HG02973 (cell line): Measurements from ENCODE around the gene ROCK2.

Source experiments
- ATAC-seq: cut with Tn5 transposase; IDR thresholded peaks from one replicate; pipeline ENCODE4 v1.9.1; 2021; ENCODE audit warnings: moderate library complexity; ENCODE audit not compliant: unreplicated experiment

The ROCK2 gene

DNA sequence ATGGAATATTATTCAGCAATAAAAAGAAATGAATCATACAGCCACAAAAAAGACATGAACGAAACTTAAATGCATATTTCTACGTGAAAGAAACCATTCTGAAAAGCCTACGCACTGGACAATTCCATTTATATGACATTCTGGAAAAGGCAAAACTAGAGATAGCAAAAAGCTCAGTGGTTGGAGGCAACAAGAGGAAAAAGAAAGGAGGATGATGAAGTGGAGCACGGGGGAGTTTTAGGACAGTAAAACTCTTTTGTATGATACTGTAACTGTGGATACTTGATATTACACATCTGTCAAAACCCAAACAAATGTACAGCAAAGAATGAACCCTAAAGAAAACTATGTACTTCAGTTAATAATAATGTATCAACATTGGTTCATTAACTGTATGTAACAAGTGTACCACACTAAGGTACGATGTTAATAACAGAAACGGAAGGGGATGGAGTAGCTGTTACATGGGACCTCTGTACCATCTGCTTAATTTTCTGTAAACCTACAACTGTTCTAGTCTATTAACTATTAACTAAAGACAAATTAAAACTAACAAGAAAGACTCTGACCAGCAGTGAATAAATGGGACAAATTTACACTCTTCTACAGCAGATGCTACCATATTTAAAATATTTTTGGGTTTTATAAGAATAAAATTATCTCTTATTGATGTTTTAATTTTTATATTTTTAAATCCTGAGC, 31.5 kb downstream of the ROCK2 start:
- no peak for ATAC-seq

DNA sequence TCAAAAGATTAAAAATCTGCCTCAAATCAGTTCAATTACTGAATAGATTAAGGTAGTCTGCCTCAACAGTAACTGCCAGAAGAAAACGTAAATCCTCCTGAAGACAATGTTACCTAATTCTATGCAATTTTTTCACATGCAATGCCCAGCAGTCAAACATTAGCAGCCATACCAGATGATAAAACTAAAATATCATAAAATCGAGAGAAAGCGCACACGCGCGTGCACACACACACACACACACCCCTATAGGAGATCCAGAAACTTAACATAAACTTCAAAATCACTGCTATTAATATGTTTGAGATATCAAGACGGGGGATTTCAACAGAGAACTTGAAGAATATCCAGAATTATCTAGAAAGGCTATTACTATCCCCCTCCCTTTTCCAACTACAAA, 32.9 kb downstream of the ROCK2 start:
- ATAC-seq, result no peak

DNA sequence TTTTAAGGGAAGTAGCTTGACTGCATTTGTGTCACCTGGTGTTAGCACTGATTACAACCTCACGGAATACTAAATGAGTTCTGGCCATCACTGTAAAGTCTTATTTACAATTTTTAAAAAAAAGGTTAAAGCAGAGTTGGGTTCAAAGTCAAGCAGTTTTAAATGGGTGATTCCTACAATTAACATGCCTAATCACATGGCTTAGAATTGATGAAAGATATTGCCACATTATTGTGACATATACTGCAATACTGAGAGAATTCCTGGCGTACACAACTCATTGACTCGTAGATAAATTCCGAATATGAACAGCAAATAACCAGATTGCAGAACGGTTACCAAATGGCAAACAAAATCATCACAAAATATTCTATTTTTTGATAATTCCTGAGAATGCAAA, 34.2 kb downstream of the ROCK2 start:
- no peak for ATAC-seq

DNA sequence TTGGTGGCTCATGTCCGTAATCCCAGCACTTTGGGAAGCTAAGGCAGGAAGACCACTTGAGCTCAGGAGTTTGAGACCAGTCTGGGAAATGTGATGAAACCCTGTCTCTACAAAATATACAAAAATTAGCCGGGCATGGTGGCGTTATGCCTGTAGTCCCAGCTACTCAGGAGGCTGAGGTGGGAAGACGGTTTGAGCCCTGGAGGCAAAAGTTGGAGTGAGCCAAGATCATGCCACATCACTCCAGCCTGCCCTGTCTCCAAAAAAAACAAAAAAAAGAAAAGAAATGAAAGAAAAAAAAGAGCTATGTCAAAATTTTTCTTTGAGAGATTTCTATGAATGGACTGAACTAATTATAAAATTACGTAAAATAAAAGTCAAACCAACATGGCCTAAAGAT, 34.7 kb downstream of the ROCK2 start:
- ATAC-seq, result no peak

DNA sequence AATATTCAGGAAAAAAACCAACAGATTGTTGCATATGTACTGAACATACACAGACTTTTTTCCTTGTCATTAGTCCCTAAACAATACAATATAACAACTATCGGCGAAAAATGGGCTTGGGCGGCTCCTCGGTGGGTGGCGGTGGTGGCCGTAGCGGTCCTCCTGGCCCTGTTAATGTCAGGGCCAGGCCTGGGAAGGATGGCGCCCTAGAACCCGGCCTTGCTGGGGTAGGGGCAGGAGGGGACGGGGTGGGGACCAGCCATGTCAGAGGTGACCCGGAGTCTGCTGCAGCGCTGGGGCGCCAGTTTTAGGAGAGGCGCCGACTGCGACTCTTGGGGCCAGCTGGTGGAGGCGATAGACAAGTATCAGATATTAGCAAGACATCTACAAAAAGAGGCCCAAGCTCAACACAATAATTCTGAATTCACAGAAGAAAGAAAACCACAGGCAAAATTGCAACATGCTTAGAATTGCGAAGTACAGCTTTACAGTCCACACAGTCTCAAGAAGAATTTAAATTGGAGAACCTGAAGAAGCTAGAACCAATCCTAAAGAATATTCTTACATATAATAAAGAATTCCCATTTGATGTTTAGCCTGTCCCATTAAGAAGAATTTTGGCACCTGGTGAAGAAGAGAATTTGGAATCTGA, 36.5 kb downstream of the ROCK2 start:
- no peak for ATAC-seq

DNA sequence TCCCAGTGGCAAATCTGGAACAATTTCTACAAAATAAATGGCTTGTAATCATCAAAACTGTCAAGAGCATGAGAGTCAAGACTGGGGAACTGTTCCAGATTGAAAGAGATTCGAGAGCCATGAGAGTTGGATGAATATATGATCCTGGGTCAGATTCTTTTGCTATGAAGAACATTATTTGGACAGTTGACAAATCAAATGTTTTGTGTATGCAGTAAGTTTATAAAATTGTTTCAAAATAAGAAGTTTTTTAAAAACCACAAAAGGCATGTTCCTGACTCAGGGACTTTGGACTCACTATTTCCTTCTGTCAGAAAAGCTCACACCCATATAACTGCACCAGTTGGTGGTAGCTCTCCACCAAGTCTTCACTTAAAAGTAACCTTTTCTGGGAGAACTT, 38.5 kb downstream of the ROCK2 start:
- ATAC-seq, result no peak

DNA sequence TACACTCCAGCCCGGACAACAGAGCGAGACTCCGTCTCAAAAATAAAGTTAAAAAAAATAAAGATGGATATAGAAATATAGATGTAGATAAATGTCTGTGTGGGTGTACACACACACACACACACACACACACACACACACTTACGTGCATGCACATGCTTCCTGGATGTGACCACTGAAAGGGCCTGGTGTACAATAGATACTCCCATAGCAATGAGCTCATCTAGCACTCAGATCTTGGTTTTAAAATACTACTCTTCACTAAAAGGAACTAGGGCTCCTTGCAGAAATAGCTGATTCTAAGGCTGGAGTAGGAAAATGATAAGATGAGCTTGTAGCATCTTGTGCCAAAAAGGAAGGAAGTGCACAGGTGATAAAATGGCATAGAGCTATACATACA, 39.1 kb downstream of the ROCK2 start:
- no peak for ATAC-seq

DNA sequence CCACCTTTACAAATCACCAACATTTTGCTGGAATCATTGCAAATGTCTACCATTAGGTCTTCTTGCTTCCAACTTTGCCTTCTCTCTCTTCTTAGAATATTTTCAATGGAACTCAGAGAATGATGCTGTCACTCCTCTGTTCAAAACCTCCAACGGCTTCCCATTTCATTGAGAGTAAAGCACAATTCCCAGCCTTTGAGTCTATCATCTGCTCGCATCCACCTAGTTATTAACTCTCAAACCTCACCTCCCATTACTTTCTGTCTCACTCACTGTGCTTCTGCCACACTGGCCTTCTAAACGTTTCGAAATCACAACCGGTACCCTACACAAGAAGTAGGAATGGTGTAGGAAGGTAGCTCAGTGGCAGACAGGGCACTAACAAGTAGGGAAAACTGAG, 40.0 kb downstream of the ROCK2 start:
- ATAC-seq, result no peak

DNA sequence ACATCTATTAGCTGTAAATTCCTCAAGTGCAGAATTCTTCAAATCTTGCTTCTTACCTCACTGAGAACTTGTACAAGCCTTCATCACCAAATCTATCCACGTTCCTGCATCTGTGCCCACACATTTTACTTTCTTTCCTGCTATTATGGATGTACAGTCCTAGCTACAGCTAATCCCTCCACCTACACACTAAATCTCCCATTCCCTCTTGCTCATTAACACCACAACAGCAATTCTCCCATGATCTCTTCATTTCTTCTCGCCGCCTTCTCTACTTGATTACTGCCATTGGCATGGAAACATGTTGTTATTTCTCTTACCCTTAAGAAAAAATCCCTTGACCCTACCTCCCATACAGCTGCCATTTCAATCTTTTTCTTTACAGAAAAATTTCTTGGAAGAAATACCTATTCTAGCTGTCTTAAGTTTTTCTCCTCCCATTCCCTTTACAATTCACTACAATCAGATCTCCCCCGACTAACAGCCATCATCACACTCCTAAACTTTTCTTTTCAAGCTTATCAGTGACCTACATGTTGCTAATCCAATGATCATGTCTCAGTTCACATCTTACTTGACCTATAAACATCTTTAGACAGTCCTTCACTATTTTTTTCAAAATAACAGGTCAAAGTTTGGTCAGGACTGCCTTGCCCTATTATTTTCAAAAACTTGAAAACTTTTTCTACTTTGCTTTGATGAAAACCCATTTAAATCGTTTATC, 41.0 kb downstream of the ROCK2 start:
- ATAC-seq, result no peak

DNA sequence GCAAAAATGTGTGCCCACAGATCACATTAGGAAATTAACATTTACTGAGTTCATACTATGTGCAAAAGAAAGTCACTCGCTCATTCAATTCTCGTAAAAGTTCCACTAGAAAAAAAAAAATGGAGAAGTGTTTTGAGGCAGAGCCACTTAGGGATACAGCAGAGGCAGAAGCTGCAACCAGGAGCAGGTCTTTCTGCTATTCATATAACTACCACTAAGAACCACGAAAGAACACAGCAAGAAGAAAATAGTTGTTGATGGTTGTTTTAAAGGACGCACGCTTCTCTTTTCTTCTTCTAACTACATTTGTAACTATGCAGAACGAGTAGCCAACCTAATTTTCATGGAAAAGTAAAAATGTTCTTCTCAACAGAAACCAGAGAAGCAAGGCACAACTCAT, 45.0 kb downstream of the ROCK2 start:
- ATAC-seq, result no peak

DNA sequence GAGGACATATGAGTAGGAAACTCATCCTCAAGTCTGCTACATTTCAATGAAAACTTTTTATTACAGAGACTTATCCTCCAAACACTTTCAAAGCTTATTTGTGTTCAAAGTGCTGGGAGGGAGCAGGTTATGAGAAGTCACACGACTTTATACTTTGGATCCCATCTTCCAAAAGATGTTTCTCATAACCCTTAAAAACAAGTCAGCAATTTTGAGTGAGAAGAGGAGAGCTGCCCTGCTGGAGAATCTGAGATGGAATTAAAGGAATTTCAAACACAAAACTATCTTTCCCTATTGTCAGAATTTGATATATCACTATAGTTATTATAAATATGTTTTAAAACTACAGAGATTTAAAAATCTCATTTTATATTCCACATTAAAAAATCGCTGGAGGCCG, 45.8 kb downstream of the ROCK2 start:
- no peak for ATAC-seq

DNA sequence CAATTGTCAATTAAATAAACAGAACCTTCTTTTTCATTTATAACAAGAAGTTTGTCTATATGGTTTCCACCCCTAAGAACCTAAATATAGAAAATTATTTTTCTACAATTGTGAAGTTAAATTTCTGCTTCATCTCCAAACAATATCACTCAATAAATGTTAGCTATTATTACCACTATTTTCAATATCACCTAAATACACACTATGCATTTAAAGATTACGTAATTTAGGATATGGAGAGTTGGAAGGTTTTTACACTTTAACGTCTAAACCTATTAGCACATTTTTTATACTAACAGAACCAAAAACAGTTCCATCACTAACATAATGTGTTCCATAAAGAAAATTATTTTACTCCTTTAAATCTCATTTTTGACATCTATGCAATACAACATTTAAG, 48.0 kb downstream of the ROCK2 start:
- ATAC-seq, result no peak

DNA sequence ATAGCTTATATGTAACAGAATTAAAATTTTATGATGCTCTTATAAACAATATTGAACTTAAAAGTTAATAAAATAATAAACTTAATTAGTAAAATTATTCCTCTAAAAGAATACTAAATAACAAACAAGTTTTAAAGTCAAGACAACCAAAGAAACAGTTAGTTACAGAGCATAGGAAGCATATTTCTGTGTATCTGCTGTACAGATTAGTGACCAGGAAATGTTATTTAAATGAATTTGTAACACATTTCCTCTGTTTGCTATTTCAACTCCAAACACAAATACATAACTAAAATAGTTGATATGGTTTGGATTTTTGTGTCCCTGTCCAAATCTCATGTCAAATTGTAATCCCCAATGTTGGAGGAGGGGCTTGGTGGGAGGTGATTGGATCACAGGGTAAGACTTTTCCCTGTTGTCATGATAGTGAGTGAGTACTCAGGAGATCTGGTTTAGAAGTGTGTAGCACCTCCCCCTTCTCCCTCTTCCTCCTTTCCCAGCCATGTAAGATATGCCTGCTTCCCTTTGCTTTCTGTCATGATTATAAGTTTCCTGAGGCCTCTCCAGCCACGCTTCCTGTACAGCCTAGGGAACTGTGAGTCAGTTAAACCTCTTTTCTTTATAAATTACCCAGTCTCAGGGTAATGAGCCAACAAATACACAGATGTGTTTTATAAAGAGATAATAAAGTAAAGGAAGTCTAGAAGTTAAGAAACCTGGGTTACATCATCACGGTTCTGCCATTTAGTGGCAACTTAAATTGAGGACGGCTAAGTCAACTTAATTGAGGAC, 51.8 kb downstream of the ROCK2 start:
- ATAC-seq, result no peak

DNA sequence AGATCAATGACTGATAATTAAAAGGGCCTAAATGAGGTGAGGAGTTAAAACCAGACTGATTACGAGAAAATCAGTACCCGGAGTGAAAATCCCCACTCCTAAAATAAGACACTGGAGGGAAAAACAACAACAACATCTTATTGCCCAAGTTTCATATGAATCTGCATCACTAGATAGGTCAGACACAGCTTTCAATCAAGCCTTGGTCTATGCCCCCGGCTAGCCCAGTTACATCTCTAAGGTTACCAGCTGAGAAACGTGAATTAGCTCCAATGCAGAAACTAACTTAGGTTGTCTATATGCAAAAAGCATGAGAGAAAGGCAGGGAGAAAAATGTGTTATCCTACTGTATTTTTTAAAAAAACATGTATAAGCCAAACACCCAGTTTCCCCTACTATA, 53.7 kb downstream of the ROCK2 start:
- ATAC-seq, result no peak

DNA sequence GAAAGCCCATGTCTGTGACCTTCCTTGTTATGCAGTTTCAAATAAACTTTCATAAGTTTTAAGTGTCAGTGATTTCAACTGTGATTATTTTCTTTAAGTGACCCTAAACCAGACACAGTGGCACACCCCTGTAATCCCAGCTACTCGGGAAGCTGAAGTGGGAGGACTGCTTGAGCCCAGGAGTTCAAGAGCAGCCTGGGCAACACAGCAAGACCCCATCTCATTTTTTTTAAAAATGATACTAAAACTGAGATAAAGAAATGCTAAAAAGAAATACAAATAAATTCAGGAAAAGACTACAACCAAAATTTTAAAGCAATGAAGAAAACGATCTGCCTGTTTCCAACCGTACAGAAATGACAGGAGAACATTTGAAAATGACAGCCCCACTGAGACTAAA, 54.2 kb downstream of the ROCK2 start:
- no peak for ATAC-seq

DNA sequence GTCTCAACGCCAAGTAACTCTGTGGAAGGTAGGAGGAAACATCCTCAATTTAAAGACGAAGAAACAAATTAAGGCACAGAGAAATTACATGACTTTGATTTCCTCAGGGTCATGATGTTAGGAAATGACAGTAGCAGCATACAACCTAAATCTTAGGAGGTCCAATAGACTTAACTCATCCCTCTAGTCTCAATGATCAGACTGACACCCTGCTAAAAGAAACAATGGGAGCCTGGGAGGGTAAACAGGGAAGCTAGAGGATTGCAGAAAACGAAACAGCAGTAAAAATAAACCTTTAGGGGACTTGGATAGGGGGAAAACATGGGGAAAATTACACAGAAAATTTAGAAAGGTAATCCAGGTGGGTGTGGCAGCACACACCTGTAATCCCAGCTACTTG, 56.0 kb downstream of the ROCK2 start:
- no peak for ATAC-seq

DNA sequence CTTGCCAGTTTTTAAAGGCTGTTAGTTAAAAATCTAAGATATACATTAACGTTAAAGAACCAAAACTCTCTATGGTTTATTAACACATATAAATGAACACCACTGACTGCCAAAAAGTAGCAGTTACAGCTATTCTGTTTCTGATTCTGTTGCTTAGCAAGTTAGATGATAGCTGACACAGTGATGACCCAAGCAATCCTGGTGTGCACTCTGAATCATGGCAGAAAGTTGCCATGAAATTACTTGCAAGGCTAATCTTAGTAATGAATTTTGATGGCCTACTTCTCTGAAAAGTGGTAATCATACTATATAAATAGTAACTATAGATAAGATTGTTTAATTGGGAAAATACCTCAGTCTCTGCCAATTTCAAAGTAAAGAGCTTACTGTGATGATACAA, 57.7 kb downstream of the ROCK2 start:
- no peak for ATAC-seq

DNA sequence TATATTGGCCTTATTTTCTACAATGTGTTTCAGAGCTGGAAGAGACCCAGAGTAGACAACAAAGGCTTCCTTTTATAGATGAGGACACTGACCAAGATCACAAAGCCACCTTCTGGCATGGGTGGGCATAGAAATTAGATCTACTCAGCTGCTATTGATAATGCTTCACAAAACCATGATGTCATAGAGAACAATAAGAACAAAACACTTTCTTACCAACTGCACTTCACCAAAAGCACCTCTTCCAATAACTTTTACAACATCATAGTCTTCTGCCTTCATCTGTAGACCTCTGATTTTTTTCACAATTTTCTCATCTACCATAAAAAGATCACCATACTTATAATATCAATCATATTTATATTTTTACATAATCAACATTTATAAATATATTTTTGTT, 58.1 kb downstream of the ROCK2 start:
- no peak for ATAC-seq

DNA sequence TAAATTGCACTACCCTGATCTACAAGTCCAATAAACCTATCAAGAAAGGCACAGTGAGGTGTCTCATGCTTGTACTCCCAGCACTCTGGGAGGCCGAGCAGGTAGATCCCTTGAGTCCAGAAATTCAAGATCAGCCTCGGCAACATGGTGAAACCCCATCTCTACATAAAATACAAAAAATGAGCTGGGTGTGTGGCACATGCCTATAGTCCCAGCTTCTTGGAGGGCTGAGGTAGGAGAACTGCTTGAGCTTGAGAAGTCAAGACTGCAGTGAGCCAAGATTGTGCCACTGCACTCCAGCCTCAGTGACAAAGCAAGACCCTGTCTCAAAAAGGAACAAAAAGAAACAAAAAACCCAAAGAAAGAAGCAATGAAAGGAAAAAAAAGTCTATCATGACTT, 58.9 kb downstream of the ROCK2 start:
- ATAC-seq, result no peak

DNA sequence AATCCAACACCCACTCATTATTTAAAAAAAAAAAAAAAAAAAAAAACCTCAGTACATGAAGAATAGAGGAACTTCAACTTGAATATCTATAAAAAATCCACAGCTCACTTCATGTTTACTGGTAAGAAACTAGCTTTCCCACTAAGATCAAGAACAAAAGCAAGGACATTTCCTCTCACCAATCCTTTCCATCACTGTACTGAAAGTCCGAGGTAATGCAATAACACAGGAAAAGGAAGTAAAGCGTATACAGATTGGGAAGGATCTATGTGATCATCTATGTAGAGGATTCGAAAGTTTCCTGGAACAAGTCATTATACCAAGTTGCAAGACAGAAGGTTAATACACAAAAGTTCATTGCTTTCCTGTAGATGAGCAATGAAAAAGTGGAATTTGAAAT, 63.2 kb downstream of the ROCK2 start:
- ATAC-seq, result no peak

DNA sequence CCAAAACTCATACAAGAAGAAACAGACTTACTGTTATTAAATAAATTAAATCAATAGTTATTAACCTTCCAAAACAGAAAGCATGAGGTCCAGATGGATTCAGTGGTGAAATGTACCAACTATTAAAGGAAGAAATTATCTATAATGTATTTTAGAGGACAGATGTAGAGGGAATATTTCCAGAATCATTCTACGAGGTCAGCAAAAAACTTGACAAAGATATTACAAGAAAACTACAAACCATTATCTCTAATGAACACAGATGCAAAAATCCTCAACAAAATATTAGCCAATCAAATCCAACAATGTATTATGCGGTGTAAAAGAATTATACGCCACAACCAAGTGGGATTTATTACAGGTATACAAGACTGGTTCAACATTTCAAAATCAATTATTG, 63.7 kb downstream of the ROCK2 start:
- ATAC-seq, result no peak

DNA sequence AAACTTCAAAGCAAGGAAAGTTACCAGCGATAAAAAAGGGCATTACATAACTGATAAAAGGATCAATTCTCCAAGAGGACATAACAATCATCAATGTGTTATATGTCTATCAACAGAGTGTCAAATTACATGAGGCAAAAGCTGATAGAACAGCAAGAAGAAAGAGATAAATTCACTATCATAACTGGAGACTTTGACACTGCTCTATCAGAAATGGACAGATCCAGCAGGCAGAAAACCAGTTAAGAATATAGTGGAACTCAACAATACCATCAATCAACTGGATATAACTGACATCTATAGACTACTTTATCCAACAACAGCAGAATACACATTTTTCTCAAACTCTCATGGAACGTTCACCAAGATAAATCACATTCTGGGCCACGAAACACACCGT, 65.0 kb downstream of the ROCK2 start:
- no peak for ATAC-seq
